ENCODE data around the gene TATDN2. TPM values are rescaled to one million over a fixed set of nuclear protein-coding genes. Genes with fewer than 3 reads are reported as not detected.
"Not testable (repeated sequence)": the region's sequence is repeated elsewhere in the genome, so short reads cannot be mapped to it uniquely, and the experiment has no call there.

TATDN2 gene
- polyA plus RNA-seq, 1 of the 3 experiments (the other 2 are of a cell fraction), result 14.7 TPM

- no peaks in the 10 kb centered on the region for H3K27me3 ChIP-seq (ENCODE audit: insufficient read depth)
- WGBS (ENCODE audit: low lambda C conversion rate), result 70% methylated on average over 12 of the region's 12 CpGs
- H3K36me3 ChIP-seq (replicated peaks in 1 of 2; ENCODE audit: control insufficient read depth in 1 of 2, insufficient read depth in 2 of 2, low read length in 1 of 2), result peaks cover 35% of the 10 kb centered on the region in 2 experiments
- ChIA-PET POLR2A (interaction anchor here (0.8 to 1.0 kb wide), 3 partner anchors 16 to 147 kb away, joined by 3 to 5 read pairs (median 3); partner anchors contain the start of gene TATDN2), CTCF (interaction anchor here (0.8 to 2.9 kb wide), 14 partner anchors 8 to 310 kb away, joined by 3 to 14 read pairs (median 3); no protein-coding TSS in a partner anchor)
- no peak overlapping the region for H3K4me2 ChIP-seq
- H3K27ac ChIP-seq (ENCODE audit: low read depth in 2 of 2, low read length in 1 of 2), result peak overlapping the region; percentile 6 to 15; a peak in 2 of 4 replicates
- H3K4me1 ChIP-seq (ENCODE audit: control insufficient read depth in 1 of 2, insufficient read depth in 2 of 2, low read depth in 1 of 2, low read length in 1 of 2), result peaks cover 0 to 2% of the 10 kb centered on the region in 2 experiments; a peak in 1 of 4 replicates
- peak; percentile 75 for DNase-seq
- TF ChIP-seq RAD21 (IDR thresholded peaks at IDR 0.05; ENCODE audit: low read length) (no peak; the same call in 1 of the 2 replicates), REST (IDR thresholded peaks at IDR 0.05; ENCODE audit: low read depth, low read length) (no peak), CTCF (IDR thresholded peaks at IDR 0.05) (peak; percentile 55)
- H4K20me1 ChIP-seq (ENCODE audit: insufficient read depth), result peaks cover 9% of the 10 kb centered on the region; the same call in 1 of the 2 replicates
- H3K9ac ChIP-seq, result no peak overlapping the region
- no peaks in the 10 kb centered on the region for H3F3A ChIP-seq (replicated peaks; ENCODE audit: insufficient read depth)
- no peaks in the 10 kb centered on the region for H3K9me3 ChIP-seq
- peaks cover 85% of the 10 kb centered on the region for H3K79me2 ChIP-seq (ENCODE audit: insufficient read depth)
- no peaks in the 10 kb centered on the region for H3K9me2 ChIP-seq
- H3K4me3 ChIP-seq (ENCODE audit: low read depth in 2 of 2, low read length in 1 of 2), result no peak overlapping the region
- H2AFZ ChIP-seq (ENCODE audit: low read depth), result no peak overlapping the region
These were observed 15.5 kb downstream of the TATDN2 start for GRCh38 chr3:10263646-10264363.

- DNase-seq, result no peak
- Histone ChIP-seq H3K79me2 (ENCODE audit: insufficient read depth) (peaks cover 92% of the 10 kb centered on the region), H3K27ac (ENCODE audit: low read depth in 2 of 2, low read length in 1 of 2) (no peak overlapping the region), H3K36me3 (replicated peaks in 1 of 2; ENCODE audit: control insufficient read depth in 1 of 2, insufficient read depth in 2 of 2, low read length in 1 of 2) (peaks cover 31 to 38% of the 10 kb centered on the region in 2 experiments), H3K9me2 (no peaks in the 10 kb centered on the region), H2AFZ (ENCODE audit: low read depth) (no peak overlapping the region), H4K20me1 (ENCODE audit: insufficient read depth) (peaks cover 16% of the 10 kb centered on the region; the same call in 1 of the 2 replicates), H3K9ac (no peak overlapping the region), H3K4me1 (ENCODE audit: control insufficient read depth in 1 of 2, insufficient read depth in 2 of 2, low read depth in 1 of 2, low read length in 1 of 2) (peaks cover 0 to 2% of the 10 kb centered on the region in 2 experiments; a peak in 1 of 4 replicates), H3K4me3 (ENCODE audit: low read depth in 2 of 2, low read length in 1 of 2) (no peak overlapping the region), H3F3A (replicated peaks; ENCODE audit: insufficient read depth) (no peaks in the 10 kb centered on the region), H3K9me3 (no peaks in the 10 kb centered on the region), H3K4me2 (no peak overlapping the region), H3K27me3 (ENCODE audit: insufficient read depth) (no peaks in the 10 kb centered on the region)
- 89% methylated on average over 2 of the region's 2 CpGs for WGBS (ENCODE audit: low lambda C conversion rate)
- TF ChIP-seq GATA2 (CRISPR knock-in tag; IDR thresholded peaks at IDR 0.05) (0 out of 2 replicates have a peak, but pooled peaks have one; percentile 6), JUND (IDR thresholded peaks at IDR 0.05) (no peak)
- ChIA-PET CTCF (no interaction called here), POLR2A (no interaction called here)
These were observed 17.6 kb downstream of the TATDN2 start for GRCh38 chr3:10265833-10266232.

GRCh38 chr3:10266936-10267335 is 18.7 kb downstream of the TATDN2 start:
- Histone ChIP-seq H3K36me3 (replicated peaks in 1 of 2; ENCODE audit: control insufficient read depth in 1 of 2, insufficient read depth in 2 of 2, low read length in 1 of 2) (peaks cover 30 to 33% of the 10 kb centered on the region in 2 experiments), H3K79me2 (ENCODE audit: insufficient read depth) (peaks cover 98% of the 10 kb centered on the region), H4K20me1 (ENCODE audit: insufficient read depth) (peaks cover 16% of the 10 kb centered on the region; the same call in 1 of the 2 replicates)
- H3K9ac ChIP-seq; H3K9me3 ChIP-seq; H3K9me2 ChIP-seq; H3K27me3 ChIP-seq (ENCODE audit: insufficient read depth); H2AFZ ChIP-seq (ENCODE audit: low read depth); H3K27ac ChIP-seq (ENCODE audit: low read depth in 2 of 2, low read length in 1 of 2); H3K4me3 ChIP-seq (ENCODE audit: low read depth in 2 of 2, low read length in 1 of 2); H3K4me2 ChIP-seq; CTCF ChIA-PET; DNase-seq; H3K4me1 ChIP-seq (ENCODE audit: control insufficient read depth in 1 of 2, insufficient read depth in 2 of 2, low read depth in 1 of 2, low read length in 1 of 2); H3F3A ChIP-seq (replicated peaks; ENCODE audit: insufficient read depth): not testable (repeated sequence)
- POLR2A ChIA-PET, result interaction anchor here (0.7 kb wide), 1 partner anchor 11 kb away, joined by 4 read pairs; no protein-coding TSS in a partner anchor
- 95% methylated on average over 7 of the region's 7 CpGs for WGBS (ENCODE audit: low lambda C conversion rate)

Data from SK-N-SH (cell line).